Activated effector memory CD4-positive, alpha-beta T cell treated with Interleukin-2 at 50 U/mL for 16 hours (primary cell): ENCODE results near the gene GOLIM4.
"Not testable (repeated sequence)": the region's sequence is repeated elsewhere in the genome, so short reads cannot be mapped to it uniquely, and the experiment has no call there.

Source experiments
- DNase-seq: peaks from one replicate; pipeline ENCODE4 v3.0.0-alpha.2; 2020

GOLIM4 gene

GRCh38 chr3:168095611-168096209 is at the start of gene GOLIM4:
TSS of gene GOLIM4 (minus strand) at chr3:168095924. CDS start at chr3:168095285, 639 bp downstream.
- DNase-seq = no peak

- DNase-seq = no peak
These were observed 45.8 kb upstream of the GOLIM4 start for GRCh38 chr3:168141405-168141998.

GRCh38 chr3:168139947-168140346 is 44.2 kb upstream of the GOLIM4 start:
- no peak for DNase-seq

GRCh38 chr3:168138421-168138820 is 42.7 kb upstream of the GOLIM4 start:
- no peak for DNase-seq

- no peak for DNase-seq
These were observed 39.2 kb upstream of the GOLIM4 start for GRCh38 chr3:168134931-168135330.

GRCh38 chr3:168130250-168130649 is 34.5 kb upstream of the GOLIM4 start:
- DNase-seq = not testable (repeated sequence)

- not testable (repeated sequence) for DNase-seq
These were observed 32.7 kb upstream of the GOLIM4 start for GRCh38 chr3:168128463-168128862.

GRCh38 chr3:168127466-168127865 is 31.7 kb upstream of the GOLIM4 start:
- DNase-seq = no peak

GRCh38 chr3:168124791-168125190 is 29.1 kb upstream of the GOLIM4 start:
- no peak for DNase-seq

- DNase-seq = no peak
These were observed 28.6 kb upstream of the GOLIM4 start for GRCh38 chr3:168124291-168124690.

GRCh38 chr3:168123201-168124176 is 27.8 kb upstream of the GOLIM4 start:
- DNase-seq = no peak

GRCh38 chr3:168121184-168122017 is 25.7 kb upstream of the GOLIM4 start:
- no peak for DNase-seq

- no peak for DNase-seq
These were observed 22.2 kb upstream of the GOLIM4 start for GRCh38 chr3:168117853-168118313.

GRCh38 chr3:168117059-168117458 is 21.3 kb upstream of the GOLIM4 start:
- DNase-seq = no peak

GRCh38 chr3:168116279-168116678 is 20.6 kb upstream of the GOLIM4 start:
- no peak for DNase-seq

- no peak for DNase-seq
These were observed 18.1 kb upstream of the GOLIM4 start for GRCh38 chr3:168113848-168114247.

GRCh38 chr3:168112894-168113293 is 17.2 kb upstream of the GOLIM4 start:
- DNase-seq = no peak

- DNase-seq = no peak
These were observed 8.6 kb upstream of the GOLIM4 start for GRCh38 chr3:168104361-168104760.

- no peak for DNase-seq
These were observed 7.1 kb upstream of the GOLIM4 start for GRCh38 chr3:168102735-168103410.

- no peak for DNase-seq
These were observed 5.2 kb upstream of the GOLIM4 start for GRCh38 chr3:168100777-168101492.

GRCh38 chr3:168097381-168097780 is 1.7 kb upstream of the GOLIM4 start:
- DNase-seq = no peak
